ENCODE data around the gene KCNQ4. TPM values are rescaled to one million over a fixed set of nuclear protein-coding genes. Genes with fewer than 3 reads are reported as not detected.

KCNQ4 gene
- total RNA-seq, 3 donors from 2014 or later (not counting 1 experiment from before 2014, with no cell fraction given): 0.14 to 0.45 (median 0.35) TPM

GRCh38 chr1:40808909-40809308, 25.3 kb downstream of the KCNQ4 start:
- intact Hi-C loops (cut with micrococcal nuclease): no loop called here
- no peak for TF ChIP-seq CTCF (IDR thresholded peaks at IDR 0.05)
- WGBS (ENCODE audit: insufficient coverage): 80% methylated on average over 6 of the region's 6 CpGs
- peaks cover 7% of the 10 kb centered on the region for H3K4me1 ChIP-seq (ENCODE audit: control insufficient read depth, insufficient read depth, low read length)
- Mint-ChIP-seq H3K27me3 (ENCODE audit: low read depth in 2 of 2) (peaks cover 6 to 10% of the 10 kb centered on the region in 2 donors), H3K4me3 (no peak overlapping the region), H3K4me1 (peaks cover 0 to 11% of the 10 kb centered on the region in 2 donors), H3K27ac (peak overlapping the region in 1 of 2 donors; percentile 23), H3K36me3 (no peaks in the 10 kb centered on the region), H3K9me3 (no peaks in the 10 kb centered on the region)
- H3K36me3 ChIP-seq (ENCODE audit: control insufficient read depth, insufficient read depth, low read length): no peaks in the 10 kb centered on the region
- H3K27ac ChIP-seq (ENCODE audit: low read length): no peak overlapping the region
- no peaks in the 10 kb centered on the region for H3K9me3 ChIP-seq (ENCODE audit: control insufficient read depth, insufficient read depth, low read length)
- H3K27me3 ChIP-seq (ENCODE audit: control insufficient read depth, insufficient read depth, low read length): no peaks in the 10 kb centered on the region
- no peak for ATAC-seq
- H3K4me3 ChIP-seq (ENCODE audit: low read length): no peak overlapping the region
- DNase-seq: no peak

- Mint-ChIP-seq H3K27me3 (ENCODE audit: low read depth in 2 of 2) (peaks cover 6 to 10% of the 10 kb centered on the region in 2 donors), H3K27ac (no peak overlapping the region), H3K36me3 (no peaks in the 10 kb centered on the region), H3K4me3 (no peak overlapping the region), H3K9me3 (no peaks in the 10 kb centered on the region), H3K4me1 (peaks cover 0 to 11% of the 10 kb centered on the region in 2 donors)
- intact Hi-C loops (cut with micrococcal nuclease): no loop called here
- no peak overlapping the region for H3K27ac ChIP-seq (ENCODE audit: low read length)
- no peak for DNase-seq
- no peaks in the 10 kb centered on the region for H3K36me3 ChIP-seq (ENCODE audit: control insufficient read depth, insufficient read depth, low read length)
- no peak for TF ChIP-seq CTCF (IDR thresholded peaks at IDR 0.05)
- H3K4me3 ChIP-seq (ENCODE audit: low read length): no peak overlapping the region
- H3K9me3 ChIP-seq (ENCODE audit: control insufficient read depth, insufficient read depth, low read length): no peaks in the 10 kb centered on the region
- WGBS (ENCODE audit: insufficient coverage): 90% methylated on average over 5 of the region's 5 CpGs
- H3K4me1 ChIP-seq (ENCODE audit: control insufficient read depth, insufficient read depth, low read length): peaks cover 7% of the 10 kb centered on the region
- ATAC-seq: no peak
- no peaks in the 10 kb centered on the region for H3K27me3 ChIP-seq (ENCODE audit: control insufficient read depth, insufficient read depth, low read length)
Measured at GRCh38 chr1:40810927-40811326, 27.3 kb downstream of the KCNQ4 start.

DNA sequence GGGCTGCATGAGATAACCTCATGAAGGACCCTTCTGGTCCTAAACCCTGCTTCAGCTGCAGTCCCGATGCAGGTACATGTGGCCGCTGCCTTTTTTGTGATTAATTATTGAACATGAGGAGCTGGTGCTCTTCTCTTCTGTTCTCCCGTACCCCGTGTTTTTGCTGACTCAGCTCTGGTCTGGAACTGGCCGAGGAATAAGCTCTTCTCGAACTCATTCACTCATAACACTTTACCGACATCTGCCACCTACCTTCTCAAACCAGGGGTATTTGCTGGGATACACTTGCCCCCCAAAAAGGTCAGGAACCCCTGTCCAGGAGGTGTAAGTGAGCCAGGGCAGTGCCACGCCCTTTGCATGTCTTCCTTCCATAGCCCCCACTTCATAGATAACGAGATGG, 31.8 kb downstream of the KCNQ4 start:
- DNase-seq (no peak), ATAC-seq (no peak)
- Mint-ChIP-seq H3K9me3 (no peaks in the 10 kb centered on the region), H3K4me1 (peaks cover 0 to 13% of the 10 kb centered on the region in 2 donors), H3K36me3 (no peaks in the 10 kb centered on the region), H3K4me3 (no peak overlapping the region), H3K27ac (no peak overlapping the region), H3K27me3 (ENCODE audit: low read depth in 2 of 2) (peaks cover 5 to 6% of the 10 kb centered on the region in 2 donors)
- Histone ChIP-seq H3K27ac (ENCODE audit: low read length) (no peak overlapping the region), H3K36me3 (ENCODE audit: control insufficient read depth, insufficient read depth, low read length) (no peaks in the 10 kb centered on the region), H3K9me3 (ENCODE audit: control insufficient read depth, insufficient read depth, low read length) (no peaks in the 10 kb centered on the region), H3K4me3 (ENCODE audit: low read length) (no peak overlapping the region), H3K4me1 (ENCODE audit: control insufficient read depth, insufficient read depth, low read length) (peaks cover 21% of the 10 kb centered on the region), H3K27me3 (ENCODE audit: control insufficient read depth, insufficient read depth, low read length) (no peaks in the 10 kb centered on the region)
- no peak for TF ChIP-seq CTCF (IDR thresholded peaks at IDR 0.05)
- 77% methylated on average over 9 of the region's 9 CpGs for WGBS (ENCODE audit: insufficient coverage)
- intact Hi-C loops (cut with micrococcal nuclease): no loop called here

GRCh38 chr1:40817791-40818263, 34.2 kb downstream of the KCNQ4 start:
- no peaks in the 10 kb centered on the region for H3K36me3 Mint-ChIP-seq
- H3K36me3 ChIP-seq (ENCODE audit: control insufficient read depth, insufficient read depth, low read length): no peaks in the 10 kb centered on the region
- no peaks in the 10 kb centered on the region for H3K9me3 ChIP-seq (ENCODE audit: control insufficient read depth, insufficient read depth, low read length)
- H3K4me3 Mint-ChIP-seq: peak overlapping the region; percentile 80
- 35% methylated on average over 19 of the region's 19 CpGs for WGBS (ENCODE audit: insufficient coverage)
- H3K4me1 Mint-ChIP-seq: peaks cover 0 to 13% of the 10 kb centered on the region in 2 donors
- no peak overlapping the region for H3K27ac ChIP-seq (ENCODE audit: low read length)
- DNase-seq (peak in 1 of 2 donors; percentile 23), ATAC-seq (peak in 2 of 3 donors; percentile 3 to 17)
- peaks cover 0 to 5% of the 10 kb centered on the region in 2 donors for H3K27me3 Mint-ChIP-seq (ENCODE audit: low read depth in 2 of 2)
- H3K9me3 Mint-ChIP-seq: no peaks in the 10 kb centered on the region
- TF ChIP-seq CTCF (IDR thresholded peaks at IDR 0.05): no peak
- H3K4me3 ChIP-seq (ENCODE audit: low read length): peak overlapping the region; percentile 62
- peaks cover 21% of the 10 kb centered on the region for H3K4me1 ChIP-seq (ENCODE audit: control insufficient read depth, insufficient read depth, low read length)
- intact Hi-C loops (cut with micrococcal nuclease): no loop called here
- peak overlapping the region in 1 of 2 donors; percentile 82 for H3K27ac Mint-ChIP-seq
- H3K27me3 ChIP-seq (ENCODE audit: control insufficient read depth, insufficient read depth, low read length): no peaks in the 10 kb centered on the region

Measured in natural killer cell (primary cell).